Heart left ventricle (tissue), 16 donors: ENCODE measurements around the gene SCN8A. TPM values are rescaled to one million over a fixed set of nuclear protein-coding genes. Genes with fewer than 3 reads are reported as not detected.
A peak's percentile ranks its signal among the peaks of the same experiment; 100 is the strongest.

Experiments
- ATAC-seq, 4 donors: fragments of 200-7000 bp; cut with Tn5 transposase; one replicate each; pipeline ENCODE4 v1.9.1; 2020 to 2022; ENCODE audit warnings: moderate library complexity in 4 of 4, mild to moderate bottlenecking in 3 of 4, moderate number of reproducible peaks in 1 of 4
- DNase-seq, 5 donors: peaks; one replicate each; pipeline ENCODE4 v3.0.0-alpha.2; 2020
- H3K27ac ChIP-seq, 12 donors: fragments of 200-600 bp; sonication (generic) in 4 of 12; one replicate each; pipeline versions ENCODE4 v1.5.0 to v1.8.0; 2016 to 2022; ENCODE audit warnings: mild to moderate bottlenecking in 2 of 12
- H3K27me3 ChIP-seq, 9 donors: fragments of 200-600 bp; sonication (generic) in 2 of 9; one replicate each; pipeline versions ENCODE4 v1.5.1 to v1.8.0; 2016 to 2022; ENCODE audit warnings: mild to moderate bottlenecking in 3 of 9
- H3K36me3 ChIP-seq, 9 donors: fragments of 200-600 bp; sonication (generic) in 2 of 9; one replicate each; pipeline versions ENCODE4 v1.5.0 to v1.8.0; 2018 to 2022; ENCODE audit warnings: mild to moderate bottlenecking in 2 of 9
- H3K4me1 ChIP-seq, 12 donors: fragments of 200-600 bp; sonication (generic) in 4 of 12; one replicate each; pipeline versions ENCODE4 v1.5.0 to v1.8.0; 2016 to 2022; ENCODE audit warnings: mild to moderate bottlenecking in 3 of 12
- H3K4me3 ChIP-seq, 12 donors: fragments of 200-600 bp; sonication (generic) in 4 of 12; one replicate each; pipeline versions ENCODE4 v1.5.0 to v1.8.0; 2017 to 2022; ENCODE audit warnings: mild to moderate bottlenecking in 9 of 12, moderate library complexity in 4 of 12
- H3K9me3 ChIP-seq, 12 donors: fragments of 200-600 bp; sonication (generic) in 4 of 12; one replicate each; pipeline versions ENCODE4 v1.5.0 to v1.8.0; 2016 to 2022; ENCODE audit warnings: mild to moderate bottlenecking in 1 of 12
- POLR2A ChIP-seq, 2 donors: fragments of 450-650 bp; IDR thresholded peaks; one replicate each; pipeline ENCODE4 v1.6.1; 2017; ENCODE audit warnings: antibody characterized with exemption in 2 of 2, mild to moderate bottlenecking in 2 of 2, moderate library complexity in 2 of 2
- WGBS, 4 donors: extraction: QIAGEN DNeasy Blood & Tissue Kit in 2 of 4; methylation state at CpG; one replicate each; pipeline versions ENCODE4 v1.1.5 to v1.1.7; 2013 to 2018; 5-methylcytosine and 5-hydroxymethylcytosine counted together
- intact Hi-C, 10 donors: fragments of 100-400 bp; cut with DNase I; formaldehyde crosslinking; loops; one replicate each; pipeline versions ENCODE4 v1.11.1 to v1.14.2; 2022
- polyA plus RNA-seq, 2 donors: library from polyadenylated mRNA; stranded (reverse); fragments of 200-250 nt; gene quantifications; one replicate each; pipeline ENCODE4 v1.2.3, GENCODE V29; 2013
- total RNA-seq, 9 donors: library from RNA; depleted of rRNA in 2 of 9; stranded (reverse); fragments of >200 nt in 2 of 9; fragmentation: NEBNext Ultra II Directional in 3 of 9; extraction: Animal tissue kit (Norgen Biotek cat#: 25700) in 3 of 9; gene quantifications; one replicate each; pipeline versions ENCODE4 v1.1.0 to v1.2.4, GENCODE V29; 2016 to 2023
- TF ChIP-seq, protein P1 (sequence below), 12 donors: fragments of 200-600 bp; sonication (generic) in 4 of 12; IDR thresholded peaks; one replicate each; pipeline versions ENCODE4 v1.5.0 to v1.8.0; 2018 to 2022; ENCODE audit warnings: antibody characterized with exemption in 12 of 12, mild to moderate bottlenecking in 5 of 12
- donor health status: ischemic (EF 13 %, LVEDD 7.1; RV severe dilation, severe dysfunction).
- donor health status: healthy with polysubstance abuse.
- donor health status: DM: no; HTN: yes; CAD: no.
- donor health status: DM: no; HTN: no; CAD: no.
- donor health status: ischemic (EF 25% LVEDD 6.9; RV normal size, moderate dysfunction).
- donor health status: ischemic (EF 25% LVEDD 5.7; RV mildly dilated, moderate dysfunction).
- donor health status: healthy.
- donor health status: DM: yes; HTN: yes; CAD: no.
- donor health status: ischemic (EF 35%, LVEDD 5.7; RV mildly dilated, moderate dysfunction).
- donor health status: nonischemic (EF 11% LVEDD 7.7; RV severe dilation, severe dysfunction).
- donor health status: DM: yes; HTN: yes; CAD: no.
- donor health status: PGD.
- donor health status: ischemic (EF 29% LVEDD 5.4; RV normal size, mild dysfunction).
- donor health status: nonischemic (EF 23%, LVEDD 6.1; RV moderate dilation, normal function).

SCN8A gene
- total and polyA plus RNA-seq, 11 donors: 0.17 to 0.97 (median 0.32) TPM

DNA sequence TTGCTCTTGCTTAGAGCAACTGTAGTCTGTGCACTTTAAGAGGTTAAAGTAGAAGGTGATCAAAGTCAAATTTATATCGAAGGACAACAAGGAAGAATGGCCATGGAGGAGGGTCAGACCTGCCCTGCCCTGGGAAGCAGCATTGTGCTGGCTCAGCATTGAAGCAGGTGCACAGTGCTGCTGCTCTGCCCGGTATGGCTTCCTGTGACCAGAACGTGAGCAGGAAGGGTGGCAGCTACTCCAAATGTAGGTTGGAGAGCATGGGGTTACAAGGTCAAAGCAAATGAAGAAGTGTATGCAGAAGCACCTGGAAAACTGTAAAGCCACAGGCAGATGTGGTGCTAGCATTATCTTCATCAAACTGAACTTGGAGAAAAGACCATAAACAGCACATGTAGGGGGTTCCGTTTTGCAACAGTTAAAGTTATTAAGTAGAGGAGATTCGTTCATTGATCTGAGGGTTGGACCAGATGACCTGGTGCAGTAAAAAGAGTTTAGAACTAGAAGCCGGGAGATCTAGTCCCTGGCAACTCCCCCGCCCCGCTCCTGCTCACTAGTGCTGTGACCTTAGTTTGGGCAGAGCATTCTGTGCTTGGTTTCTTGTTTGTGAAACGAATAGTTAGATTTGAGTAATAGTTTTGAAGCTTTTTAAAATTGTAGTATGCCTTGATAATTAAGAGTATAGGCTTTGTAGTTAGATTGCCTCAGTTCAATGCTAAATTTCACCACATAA, 84.2 kb downstream of the SCN8A start:
- 64 to 70% (median 68%) methylated on average over 9 of the region's 9 CpGs for WGBS, 4 donors
- Histone ChIP-seq H3K27ac (no peak overlapping the region), H3K4me3 (no peak overlapping the region), H3K27me3 (no peaks in the 10 kb centered on the region), H3K36me3 (no peaks in the 10 kb centered on the region), H3K4me1 (no peaks in the 10 kb centered on the region), H3K9me3 (no peaks in the 10 kb centered on the region)
- TF ChIP-seq, protein P1, sequence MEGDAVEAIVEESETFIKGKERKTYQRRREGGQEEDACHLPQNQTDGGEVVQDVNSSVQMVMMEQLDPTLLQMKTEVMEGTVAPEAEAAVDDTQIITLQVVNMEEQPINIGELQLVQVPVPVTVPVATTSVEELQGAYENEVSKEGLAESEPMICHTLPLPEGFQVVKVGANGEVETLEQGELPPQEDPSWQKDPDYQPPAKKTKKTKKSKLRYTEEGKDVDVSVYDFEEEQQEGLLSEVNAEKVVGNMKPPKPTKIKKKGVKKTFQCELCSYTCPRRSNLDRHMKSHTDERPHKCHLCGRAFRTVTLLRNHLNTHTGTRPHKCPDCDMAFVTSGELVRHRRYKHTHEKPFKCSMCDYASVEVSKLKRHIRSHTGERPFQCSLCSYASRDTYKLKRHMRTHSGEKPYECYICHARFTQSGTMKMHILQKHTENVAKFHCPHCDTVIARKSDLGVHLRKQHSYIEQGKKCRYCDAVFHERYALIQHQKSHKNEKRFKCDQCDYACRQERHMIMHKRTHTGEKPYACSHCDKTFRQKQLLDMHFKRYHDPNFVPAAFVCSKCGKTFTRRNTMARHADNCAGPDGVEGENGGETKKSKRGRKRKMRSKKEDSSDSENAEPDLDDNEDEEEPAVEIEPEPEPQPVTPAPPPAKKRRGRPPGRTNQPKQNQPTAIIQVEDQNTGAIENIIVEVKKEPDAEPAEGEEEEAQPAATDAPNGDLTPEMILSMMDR (IDR thresholded peaks at IDR 0.05): no peak
- no peak for TF ChIP-seq POLR2A (IDR thresholded peaks at IDR 0.05)
- DNase-seq: no peak
- intact Hi-C loops: no loop called here
- no peak for ATAC-seq

DNA sequence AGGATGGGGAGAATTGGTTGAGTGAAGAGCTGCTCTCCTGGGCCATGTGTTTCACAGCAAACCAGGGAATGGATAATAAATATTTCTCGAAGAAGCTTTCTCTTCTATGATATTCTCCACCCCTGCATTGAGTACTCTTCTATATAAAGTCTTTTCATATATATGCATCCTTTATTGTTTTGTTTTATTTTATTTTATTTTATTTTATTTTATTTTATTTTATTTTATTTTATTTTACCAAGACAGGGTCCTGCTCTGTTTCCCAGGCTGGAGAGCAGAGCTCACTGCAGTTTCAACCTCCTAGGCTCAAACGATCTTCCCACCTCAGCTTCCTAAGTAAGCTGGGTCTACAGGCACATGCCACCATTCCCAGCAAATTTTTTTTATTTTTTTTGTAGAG, 85.8 kb downstream of the SCN8A start:
- DNase-seq (no peak), ATAC-seq (no peak)
- Histone ChIP-seq H3K9me3 (no peaks in the 10 kb centered on the region), H3K27ac (no peak overlapping the region), H3K4me1 (no peaks in the 10 kb centered on the region), H3K27me3 (no peaks in the 10 kb centered on the region), H3K4me3 (no peak overlapping the region), H3K36me3 (no peaks in the 10 kb centered on the region)
- intact Hi-C loops: no loop called here
- TF ChIP-seq, protein P1 (IDR thresholded peaks at IDR 0.05): no peak
- no peak for TF ChIP-seq POLR2A (IDR thresholded peaks at IDR 0.05)
- WGBS, 4 donors: 85 to 92% (median 88%) methylated on average over 2 of the region's 2 CpGs

DNA sequence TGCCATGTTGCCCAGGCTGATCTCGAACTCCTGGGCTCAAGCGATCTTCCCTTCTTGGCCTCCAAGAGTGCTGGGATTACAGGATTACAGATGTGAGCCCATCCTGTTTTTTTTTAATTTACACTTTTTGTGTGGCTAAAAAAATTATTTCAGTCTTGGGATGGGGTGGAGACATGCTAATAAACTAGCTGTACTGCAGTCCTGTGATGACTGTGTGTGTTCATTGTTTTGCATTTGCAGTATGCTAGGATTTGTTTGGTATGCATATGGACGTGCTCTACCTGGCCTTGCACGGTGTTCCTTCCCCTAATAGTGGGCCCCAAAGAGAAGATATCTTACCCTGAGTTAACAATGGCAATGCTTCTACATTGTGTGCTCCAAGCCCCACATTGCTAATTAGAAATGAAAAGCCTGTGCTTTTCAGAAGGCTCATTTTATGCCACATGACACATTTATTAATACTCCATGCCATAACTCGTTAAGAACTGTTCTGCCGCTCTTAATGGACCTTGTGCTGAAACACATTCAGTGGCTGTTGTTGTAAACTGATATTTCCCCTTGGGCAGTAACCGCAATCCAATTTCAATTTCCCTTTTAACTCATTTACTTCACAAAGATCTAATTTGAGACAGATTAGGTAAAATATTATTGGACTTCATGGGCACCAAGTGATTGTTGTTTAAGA, 86.4 kb downstream of the SCN8A start:
- Histone ChIP-seq H3K36me3 (no peaks in the 10 kb centered on the region), H3K4me1 (no peaks in the 10 kb centered on the region), H3K9me3 (no peaks in the 10 kb centered on the region), H3K4me3 (no peak overlapping the region), H3K27me3 (no peaks in the 10 kb centered on the region), H3K27ac (no peak overlapping the region)
- intact Hi-C loops: no loop called here
- 87 to 90% (median 89%) methylated on average over 7 of the region's 7 CpGs for WGBS, 4 donors
- TF ChIP-seq POLR2A (IDR thresholded peaks at IDR 0.05): no peak
- TF ChIP-seq, protein P1 (IDR thresholded peaks at IDR 0.05): no peak
- ATAC-seq: no peak
- DNase-seq: no peak

DNA sequence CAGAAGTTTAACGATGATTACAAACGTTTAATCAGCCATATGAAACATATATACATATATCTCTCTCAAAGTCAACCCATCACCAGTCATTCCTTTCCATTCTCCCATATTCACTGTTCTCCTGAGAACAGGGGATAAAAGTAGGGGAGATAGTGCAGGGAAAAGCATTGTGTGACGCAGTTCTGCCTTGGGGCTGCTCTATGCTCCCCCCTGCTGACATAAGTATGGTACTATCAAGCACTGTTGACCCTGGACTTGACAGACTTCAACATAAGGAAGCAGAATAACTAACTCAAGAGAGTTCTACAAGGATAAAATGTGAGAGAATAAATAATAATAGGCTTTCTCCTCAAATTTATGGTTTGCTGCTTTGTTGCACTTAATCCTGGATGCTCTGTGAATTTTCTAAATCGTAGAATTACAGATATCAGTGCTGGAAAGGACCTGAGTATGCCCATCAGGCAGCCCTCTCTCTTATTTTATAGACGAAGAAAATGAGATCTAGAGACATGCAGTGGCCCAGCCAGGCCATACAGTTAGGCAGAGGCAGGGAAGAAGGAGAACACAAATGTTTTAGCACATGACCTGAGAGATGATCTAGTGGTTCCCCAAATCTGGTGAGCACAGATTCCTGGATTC, 87.2 kb downstream of the SCN8A start:
- H3K27ac ChIP-seq: no peak overlapping the region
- no peaks in the 10 kb centered on the region for H3K9me3 ChIP-seq
- ATAC-seq: peak in 3 of 4 donors; percentile 61 to 72 (median 68)
- no peaks in the 10 kb centered on the region for H3K27me3 ChIP-seq
- no peak for TF ChIP-seq POLR2A (IDR thresholded peaks at IDR 0.05)
- TF ChIP-seq, protein P1 (IDR thresholded peaks at IDR 0.05): peak; percentile 28 to 66 (median 52)
- intact Hi-C loops: no loop called here
- DNase-seq: no peak
- no peaks in the 10 kb centered on the region for H3K36me3 ChIP-seq
- no peaks in the 10 kb centered on the region for H3K4me1 ChIP-seq
- H3K4me3 ChIP-seq: no peak overlapping the region
- 52 to 55% (median 54%) methylated on average over 5 of the region's 5 CpGs for whole genome bisulfite sequencing, 4 donors
